Prostate gland (tissue), 2 donors: ENCODE results near the gene PYDC1.

Source experiments
- POLR2AphosphoS5 ChIP-seq: sonication (generic); formaldehyde crosslinking; IDR thresholded peaks from one replicate; pipeline ENCODE4 v1.6.1; 2017; ENCODE audit warnings: antibody characterized with exemption
- TF ChIP-seq, protein P1 (sequence below), 4 experiments: fragments of 200-600 bp in 2 of 4; fragments of 450-650 bp in 2 of 4; sonication (generic) in 2 of 4; IDR thresholded peaks; 1 replicate in 3 of 4; 2 replicates in 1 of 4; pipeline ENCODE4 v1.5.1; 2016 to 2019; ENCODE audit warnings: antibody characterized with exemption in 4 of 4, mild to moderate bottlenecking in 2 of 4, moderate library complexity in 2 of 4

- TF ChIP-seq, protein P1, sequence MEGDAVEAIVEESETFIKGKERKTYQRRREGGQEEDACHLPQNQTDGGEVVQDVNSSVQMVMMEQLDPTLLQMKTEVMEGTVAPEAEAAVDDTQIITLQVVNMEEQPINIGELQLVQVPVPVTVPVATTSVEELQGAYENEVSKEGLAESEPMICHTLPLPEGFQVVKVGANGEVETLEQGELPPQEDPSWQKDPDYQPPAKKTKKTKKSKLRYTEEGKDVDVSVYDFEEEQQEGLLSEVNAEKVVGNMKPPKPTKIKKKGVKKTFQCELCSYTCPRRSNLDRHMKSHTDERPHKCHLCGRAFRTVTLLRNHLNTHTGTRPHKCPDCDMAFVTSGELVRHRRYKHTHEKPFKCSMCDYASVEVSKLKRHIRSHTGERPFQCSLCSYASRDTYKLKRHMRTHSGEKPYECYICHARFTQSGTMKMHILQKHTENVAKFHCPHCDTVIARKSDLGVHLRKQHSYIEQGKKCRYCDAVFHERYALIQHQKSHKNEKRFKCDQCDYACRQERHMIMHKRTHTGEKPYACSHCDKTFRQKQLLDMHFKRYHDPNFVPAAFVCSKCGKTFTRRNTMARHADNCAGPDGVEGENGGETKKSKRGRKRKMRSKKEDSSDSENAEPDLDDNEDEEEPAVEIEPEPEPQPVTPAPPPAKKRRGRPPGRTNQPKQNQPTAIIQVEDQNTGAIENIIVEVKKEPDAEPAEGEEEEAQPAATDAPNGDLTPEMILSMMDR (IDR thresholded peaks at IDR 0.05): no peak
- TF ChIP-seq POLR2AphosphoS5: no peak
Observed at GRCh38 chr16:31217136-31217530, 198 bp upstream of the PYDC1 start.
